ENCODE data around the gene EYS. TPM values are rescaled to one million over a fixed set of nuclear protein-coding genes. Genes with fewer than 3 reads are reported as not detected.
"Not testable (repeated sequence)": the region's sequence is repeated elsewhere in the genome, so short reads cannot be mapped to it uniquely, and the experiment has no call there.

EYS gene
- total RNA-seq, 1 donor from 2014 or later = not detected

DNA sequence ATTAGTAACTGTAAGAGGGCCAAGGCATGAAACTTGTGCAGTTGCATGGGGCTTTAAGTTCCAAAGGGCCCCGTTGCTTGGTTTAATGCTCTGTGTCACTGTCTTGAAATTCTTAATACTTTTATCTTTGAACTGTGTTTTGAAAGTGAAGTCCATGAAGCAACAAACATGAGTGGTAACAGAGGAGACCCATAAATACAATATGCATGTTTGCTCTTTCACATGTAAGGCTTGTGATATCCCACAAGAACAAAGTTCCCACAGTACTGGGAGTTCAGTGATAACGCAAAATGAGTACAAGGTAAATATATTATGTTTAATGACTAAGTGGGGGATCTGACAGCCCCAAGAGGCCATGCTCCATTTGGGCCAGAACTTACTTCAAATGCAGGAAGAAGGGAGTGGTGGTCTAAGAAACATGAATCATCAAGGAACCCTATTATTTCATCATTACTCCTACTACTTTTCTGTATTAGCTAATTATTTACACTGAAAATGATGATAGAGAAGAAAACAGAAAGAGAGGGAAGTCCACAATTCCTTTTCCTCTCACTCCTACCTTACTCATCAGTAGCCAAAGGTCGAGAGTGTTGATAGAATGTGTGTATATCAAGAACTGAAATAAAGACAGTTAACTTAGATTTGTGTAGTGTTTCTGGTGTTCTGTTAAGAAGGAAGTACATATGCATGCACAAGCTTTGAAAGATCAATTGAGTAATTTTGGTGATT lies 1914.1 kb downstream of the EYS start:
- intact Hi-C loops (cut with micrococcal nuclease) = no loop called here
- ATAC-seq = no peak
- DNase-seq = no peak

DNA sequence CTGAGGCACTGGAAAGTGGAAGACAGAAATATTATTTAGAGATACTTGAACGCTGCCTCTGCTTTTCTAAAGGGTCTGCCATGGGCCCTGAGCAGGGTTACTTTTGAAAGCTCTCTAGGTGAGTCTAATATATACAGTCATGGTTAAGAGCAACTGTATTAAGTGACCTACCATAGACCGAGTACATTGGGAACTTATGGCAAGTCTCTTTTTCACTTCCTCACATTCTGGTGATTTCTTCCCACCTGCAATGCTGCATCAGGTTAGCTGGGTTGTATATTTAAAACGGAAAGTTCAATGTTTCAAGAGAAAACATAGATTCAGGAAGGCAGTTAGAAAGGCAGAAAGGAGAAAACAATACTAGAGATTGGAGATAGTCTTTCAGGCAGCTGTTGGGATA lies 1916.7 kb downstream of the EYS start:
- intact Hi-C loops (cut with micrococcal nuclease) = no loop called here
- DNase-seq (no peak), ATAC-seq (no peak)

DNA sequence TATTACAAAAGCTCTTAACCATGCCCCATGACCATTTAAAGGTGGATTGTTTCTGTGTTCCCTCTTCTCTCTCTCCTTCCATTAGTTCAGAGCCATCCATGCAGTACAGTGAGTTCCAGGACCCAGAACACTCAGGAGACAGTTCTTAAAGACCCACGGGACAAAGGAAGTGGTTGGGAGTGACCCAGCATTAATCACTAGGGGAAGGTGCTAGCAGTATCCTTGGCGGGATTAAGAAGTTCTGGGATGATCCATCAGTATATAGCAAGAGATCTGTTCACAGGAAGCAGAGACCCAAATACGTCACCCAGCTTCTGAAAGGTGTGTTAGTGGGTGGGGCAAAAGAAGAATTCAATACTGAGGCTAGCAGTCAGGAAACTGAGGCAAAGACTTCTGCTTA lies 1917.3 kb downstream of the EYS start:
- intact Hi-C loops (cut with micrococcal nuclease) = no loop called here
- no peak for ATAC-seq

DNA sequence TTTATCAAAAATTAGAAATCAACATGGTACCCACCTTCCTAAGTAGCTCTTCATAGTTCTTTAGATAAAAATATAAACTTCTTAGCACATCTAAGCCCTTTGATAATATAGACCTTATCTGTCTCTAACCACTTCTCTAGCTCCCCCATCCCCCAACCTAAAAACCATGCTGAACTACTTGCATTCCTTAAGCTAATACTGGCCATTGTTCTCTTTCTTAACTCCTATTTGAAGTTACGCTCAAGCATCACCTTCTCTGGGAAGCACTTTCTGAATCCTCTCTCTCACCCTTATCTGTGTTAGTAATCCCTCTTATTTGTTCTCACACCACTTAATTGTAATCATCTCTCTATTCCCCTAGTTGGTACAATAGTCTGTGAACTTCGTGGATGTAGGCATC lies 1918.5 kb downstream of the EYS start:
- intact Hi-C loops (cut with micrococcal nuclease) = no loop called here
- ATAC-seq (no peak), DNase-seq (no peak)

More for the DNA sequence above, 1917.3 kb downstream of the EYS start:
- DNase-seq = no peak

DNA sequence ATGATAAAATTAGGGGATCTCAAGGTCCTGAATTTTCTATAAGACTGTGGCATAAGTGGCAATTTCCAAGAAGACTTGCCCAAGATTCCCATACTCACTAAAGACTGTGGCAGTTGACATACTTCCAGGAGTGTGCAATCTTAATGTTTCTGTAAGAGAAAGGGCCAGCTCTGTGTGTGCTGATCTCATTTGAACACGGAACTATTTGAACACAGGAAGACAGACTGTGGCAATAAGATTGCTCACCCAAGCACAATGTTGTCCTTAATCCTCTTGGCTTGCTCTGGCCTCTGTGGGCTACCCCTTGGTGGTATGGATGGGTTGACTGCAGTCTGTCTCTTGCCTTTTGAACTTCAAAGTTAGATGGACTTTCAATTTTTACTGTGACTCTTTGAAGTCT lies 1920.0 kb downstream of the EYS start:
- intact Hi-C loops (cut with micrococcal nuclease) = no loop called here
- DNase-seq = no peak
- no peak for ATAC-seq

DNA sequence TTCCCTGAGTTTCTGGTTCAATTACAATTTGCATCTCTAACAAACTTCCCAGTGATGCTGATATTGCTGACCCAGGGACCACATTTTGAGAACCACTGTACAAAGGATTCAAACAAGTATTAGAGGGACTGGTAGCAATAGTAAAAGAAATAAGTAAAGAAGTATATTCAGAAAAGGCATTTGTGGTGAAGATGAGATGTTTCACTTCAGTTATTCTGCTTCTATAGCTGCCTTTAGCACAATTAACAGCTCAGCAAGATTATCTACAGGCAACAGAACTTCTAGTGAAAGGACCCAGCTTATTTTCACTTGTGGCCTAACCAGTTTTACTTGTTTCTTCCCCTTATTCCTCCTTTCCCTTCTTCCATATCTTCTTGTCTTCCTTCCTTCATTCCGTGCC lies 1922.0 kb downstream of the EYS start:
- no peak for ATAC-seq
- intact Hi-C loops (cut with micrococcal nuclease) = no loop called here
- DNase-seq = no peak

DNA sequence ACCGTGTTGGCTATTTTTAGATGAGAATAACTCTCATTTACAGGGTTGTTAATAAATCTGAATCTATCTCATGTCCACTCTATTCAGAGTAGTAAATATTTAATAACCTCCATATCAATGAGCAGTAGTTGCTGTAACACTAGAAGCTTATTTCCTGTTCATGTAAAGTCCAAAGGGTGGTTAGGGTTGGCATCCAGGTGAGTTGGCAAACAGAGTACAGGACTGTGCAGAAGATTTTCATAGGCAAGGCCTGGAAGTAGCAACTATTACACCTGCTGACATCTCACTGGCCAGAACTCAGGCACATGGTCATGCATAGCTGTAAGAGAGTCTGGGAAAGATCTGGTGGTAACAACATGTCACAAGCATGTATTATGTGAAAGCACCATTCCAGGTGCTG lies 1923.9 kb downstream of the EYS start:
- intact Hi-C loops (cut with micrococcal nuclease) = no loop called here
- ATAC-seq = no peak

DNA sequence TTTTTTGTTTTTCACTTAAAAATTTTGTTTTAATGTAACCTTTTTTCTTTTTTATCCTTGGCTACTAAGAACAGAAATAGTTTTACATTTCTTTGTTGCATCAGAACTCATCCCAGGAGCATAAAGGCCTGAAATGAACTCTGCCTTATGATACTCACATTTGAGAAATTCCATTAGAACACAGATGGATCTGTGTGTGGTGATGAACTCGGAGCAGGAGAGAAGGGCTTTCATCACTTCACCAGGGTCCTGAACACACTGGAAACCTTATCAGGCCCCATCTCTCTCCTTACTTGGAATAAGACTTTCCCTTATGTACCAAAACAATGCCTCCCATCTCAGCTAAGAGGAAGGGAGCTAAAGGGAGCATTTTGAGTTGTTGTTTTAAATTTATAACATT lies 1932.1 kb downstream of the EYS start:
- intact Hi-C loops (cut with micrococcal nuclease) = no loop called here
- no peak for ATAC-seq
- no peak for DNase-seq

More for the DNA sequence above, 1923.9 kb downstream of the EYS start:
- DNase-seq = no peak

DNA sequence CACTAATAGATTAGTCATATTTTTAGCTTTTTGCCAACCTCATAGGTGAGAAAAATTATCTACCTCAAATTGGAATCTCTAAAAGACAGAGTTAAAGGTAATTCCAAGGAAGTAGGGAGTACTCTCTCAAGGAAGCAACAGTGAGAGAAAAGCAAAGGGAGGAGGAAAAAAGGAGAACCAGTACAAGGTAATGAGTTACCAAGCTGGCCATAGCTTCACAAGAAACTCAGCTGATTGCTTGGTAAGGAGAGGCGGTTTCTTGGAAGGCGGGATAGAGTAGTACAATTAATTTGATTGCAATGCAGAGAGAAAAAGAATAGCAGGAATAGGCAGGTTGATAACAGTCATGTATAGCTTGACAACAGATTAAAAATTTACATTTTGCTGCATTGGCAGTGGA lies 1933.8 kb downstream of the EYS start:
- DNase-seq (no peak), ATAC-seq (no peak)
- intact Hi-C loops (cut with micrococcal nuclease) = no loop called here

DNA sequence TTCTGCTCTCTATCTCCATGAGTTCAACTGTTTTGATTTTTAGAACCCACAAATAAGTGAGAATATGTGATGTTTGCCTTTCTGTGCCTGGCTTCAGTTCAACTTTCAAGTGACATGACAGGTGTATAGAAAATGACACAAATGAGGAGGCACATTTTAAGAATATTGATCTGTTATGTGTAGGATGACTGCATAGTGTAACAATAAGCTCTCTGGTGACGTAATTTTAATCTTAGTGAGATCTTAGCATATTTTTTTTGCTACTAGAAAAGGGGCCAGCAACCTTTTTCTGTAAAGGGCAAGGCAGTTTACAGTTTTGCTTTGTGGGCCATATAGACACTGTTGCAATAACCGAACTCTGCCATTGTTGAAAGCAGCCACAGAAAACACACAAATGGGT lies 1941.2 kb downstream of the EYS start:
- ATAC-seq (no peak), DNase-seq (no peak)
- intact Hi-C loops (cut with micrococcal nuclease) = loop anchor here (2.0 to 10.0 kb wide), 2 partner anchors 167 to 411 kb away; no protein-coding TSS in a partner anchor

DNA sequence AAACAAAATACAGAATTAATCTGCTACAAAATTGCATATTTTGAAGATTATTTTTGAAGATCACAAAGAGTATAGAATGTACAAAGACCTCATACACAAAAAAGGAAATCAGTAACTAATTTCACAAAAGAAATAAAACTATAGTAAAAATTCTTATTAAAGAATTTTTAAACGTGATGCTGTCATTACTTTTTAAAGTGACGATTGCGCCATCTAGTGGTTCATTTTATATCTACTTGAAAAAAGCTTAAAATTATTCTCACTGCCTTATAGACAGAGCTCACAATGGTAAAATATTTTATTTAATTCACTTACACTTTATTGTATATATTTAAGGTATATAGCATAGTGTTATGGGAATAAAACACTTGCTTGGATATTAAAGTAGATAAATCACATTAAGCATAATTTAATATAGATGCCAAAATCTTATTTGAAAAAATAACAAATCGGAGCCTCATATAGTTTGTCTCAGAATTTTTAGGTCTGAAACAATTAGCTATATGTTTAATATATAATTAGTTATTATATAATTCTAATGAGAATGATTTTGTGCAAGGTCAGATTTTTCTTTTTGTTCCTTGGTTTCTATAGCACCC lies 1942.6 kb downstream of the EYS start:
- DNase-seq = no peak
- intact Hi-C loops (cut with micrococcal nuclease) = loop anchor here (2.0 to 10.0 kb wide), 2 partner anchors 166 to 410 kb away; no protein-coding TSS in a partner anchor
- ATAC-seq = no peak

DNA sequence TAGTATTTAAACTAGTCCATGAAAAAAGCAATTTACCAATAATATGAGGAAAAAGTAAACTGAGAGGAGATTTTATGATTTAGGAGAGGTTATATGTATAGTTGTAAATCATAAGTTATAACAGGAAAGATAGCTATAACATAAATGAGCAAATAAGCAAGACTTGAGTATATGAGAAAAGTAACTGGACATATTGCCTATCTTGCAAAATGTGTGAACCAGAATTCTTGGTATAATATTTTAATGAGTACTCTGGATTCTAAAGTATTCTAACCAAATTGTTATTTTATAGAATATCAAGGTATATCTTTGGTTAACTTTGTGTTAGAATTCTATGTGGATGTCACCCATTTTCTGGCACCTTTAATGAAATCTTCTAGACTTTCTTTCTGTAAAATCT lies 1946.8 kb downstream of the EYS start:
- DNase-seq (no peak), ATAC-seq (no peak)
- intact Hi-C loops (cut with micrococcal nuclease) = loop anchor here (10.0 kb wide), 1 partner anchor 405 kb away; no protein-coding TSS in a partner anchor

DNA sequence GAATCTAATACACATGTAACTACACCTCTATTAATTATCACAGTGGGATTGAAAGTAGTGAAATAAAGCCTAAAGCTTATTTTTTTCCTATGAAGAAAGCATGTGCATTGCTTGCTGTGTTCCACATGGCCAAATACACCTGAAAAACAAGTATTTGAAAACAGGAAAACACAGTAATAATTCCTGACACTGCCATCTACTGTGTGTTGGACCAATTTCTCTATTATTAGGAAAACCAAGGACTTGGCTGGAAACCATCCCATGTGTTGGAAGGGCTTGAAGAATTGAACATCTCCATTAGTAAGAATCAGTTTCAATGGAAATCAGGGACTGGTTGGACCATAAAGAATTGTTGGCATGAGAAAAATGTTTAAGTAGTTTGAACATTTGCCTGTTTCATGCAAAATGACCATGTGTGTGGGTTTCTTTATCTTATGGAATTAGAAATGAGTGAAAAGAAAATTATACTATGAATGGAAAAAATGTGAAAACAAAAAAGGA lies 1947.4 kb downstream of the EYS start:
- no peak for ATAC-seq
- no peak for DNase-seq
- intact Hi-C loops (cut with micrococcal nuclease) = loop anchor here (10.0 kb wide), 1 partner anchor 405 kb away; no protein-coding TSS in a partner anchor

DNA sequence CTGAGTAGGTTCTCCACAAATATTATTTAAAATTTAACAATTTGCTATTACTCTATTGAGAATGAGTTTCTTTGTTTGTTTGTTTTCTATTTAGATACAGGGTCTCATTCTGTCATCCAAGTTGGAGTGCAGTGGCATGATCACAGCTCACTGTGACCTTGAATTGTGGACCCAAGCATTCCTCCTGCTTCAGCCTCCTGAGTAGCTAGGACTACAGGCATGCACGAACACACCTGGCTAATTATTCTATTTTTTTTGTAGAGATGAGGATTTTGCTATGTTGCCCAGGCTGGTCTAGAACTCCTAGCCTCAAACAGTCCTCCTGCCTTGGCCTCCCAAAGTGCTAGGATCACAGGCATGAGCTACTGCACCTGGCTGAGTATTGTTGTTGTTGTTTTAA lies 1949.2 kb downstream of the EYS start:
- intact Hi-C loops (cut with micrococcal nuclease) = no loop called here
- ATAC-seq (no peak), DNase-seq (no peak)

DNA sequence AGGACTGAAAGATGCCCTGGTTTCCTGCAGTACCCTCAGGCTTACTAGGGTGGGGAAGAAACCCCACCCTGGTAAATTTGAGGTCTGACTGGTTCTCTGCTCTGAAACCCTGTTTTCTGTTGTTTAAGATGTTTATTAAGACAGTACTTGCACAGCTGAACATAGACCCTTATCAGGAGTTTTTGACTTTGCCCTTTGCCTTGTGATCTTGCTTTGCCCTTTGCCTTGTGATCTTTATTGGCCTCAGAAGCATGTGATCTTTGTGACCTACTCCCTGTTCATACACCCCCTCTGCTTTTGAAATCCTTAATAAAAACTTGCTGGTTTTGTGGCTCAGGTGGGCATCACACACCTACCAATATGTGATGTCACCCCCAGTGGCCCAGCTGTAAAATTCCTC lies 1949.8 kb downstream of the EYS start:
- intact Hi-C loops (cut with micrococcal nuclease); ATAC-seq; DNase-seq: not testable (repeated sequence)

DNA sequence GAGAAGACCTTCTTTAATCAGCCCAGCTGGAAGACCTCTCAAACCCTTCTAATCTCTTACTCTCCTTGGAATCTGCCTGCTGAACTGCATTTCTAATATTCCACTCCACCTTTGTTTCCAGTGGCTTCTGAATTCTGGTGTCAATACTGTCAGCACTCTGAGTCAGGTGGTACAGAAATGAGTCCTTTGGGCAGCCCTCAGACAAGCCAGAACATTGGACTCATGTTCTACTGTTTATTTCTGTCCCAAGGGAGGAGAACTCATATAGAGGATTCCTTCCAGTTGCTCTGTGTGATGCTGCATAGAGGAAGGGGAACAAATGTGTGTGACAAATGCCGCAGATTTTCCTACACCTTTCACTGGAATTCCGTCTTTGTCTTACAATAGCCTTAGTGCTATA lies 1956.6 kb downstream of the EYS start:
- intact Hi-C loops (cut with micrococcal nuclease) = no loop called here
- no peak for ATAC-seq
- no peak for DNase-seq

DNA sequence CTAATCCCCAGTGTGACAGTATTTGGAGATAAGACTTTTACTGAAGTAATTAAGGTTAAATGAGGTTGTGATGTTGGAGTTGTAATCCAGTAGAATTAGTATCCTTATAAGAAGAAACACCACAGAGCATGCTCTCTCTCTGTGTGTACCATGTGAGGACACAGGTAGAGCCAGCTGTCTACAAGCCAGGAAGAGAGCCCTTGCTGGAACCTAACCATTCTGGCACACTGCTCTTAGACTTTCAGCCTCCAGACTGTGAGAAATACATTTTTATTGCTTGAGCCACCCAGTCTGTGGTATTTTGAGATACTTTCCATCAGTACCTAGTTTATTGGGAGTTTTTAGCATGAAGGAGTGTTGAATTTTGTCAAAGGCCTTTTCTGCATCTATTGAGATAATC lies 1961.2 kb downstream of the EYS start:
- intact Hi-C loops (cut with micrococcal nuclease) = no loop called here
- DNase-seq (no peak), ATAC-seq (no peak)

DNA sequence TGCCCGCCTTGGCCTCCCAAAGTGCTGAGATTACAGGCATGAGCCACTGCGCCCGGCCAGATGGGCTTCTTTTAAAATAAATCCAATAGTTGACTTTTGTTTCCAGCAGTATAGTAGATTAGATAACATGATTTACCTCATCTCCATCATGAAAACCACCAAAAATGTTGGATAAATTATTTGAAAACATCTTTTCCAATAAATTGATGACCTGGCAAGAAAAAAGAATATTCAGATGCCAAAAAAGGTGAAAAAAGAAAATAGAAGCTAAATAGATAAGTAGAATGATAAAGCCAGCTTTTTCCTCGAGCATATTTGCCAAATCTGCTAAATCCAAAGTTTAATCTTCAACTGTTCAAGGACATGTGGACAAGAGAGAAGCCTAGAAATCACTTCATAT lies 1962.2 kb downstream of the EYS start:
- intact Hi-C loops (cut with micrococcal nuclease) = no loop called here
- no peak for ATAC-seq
- no peak for DNase-seq

DNA sequence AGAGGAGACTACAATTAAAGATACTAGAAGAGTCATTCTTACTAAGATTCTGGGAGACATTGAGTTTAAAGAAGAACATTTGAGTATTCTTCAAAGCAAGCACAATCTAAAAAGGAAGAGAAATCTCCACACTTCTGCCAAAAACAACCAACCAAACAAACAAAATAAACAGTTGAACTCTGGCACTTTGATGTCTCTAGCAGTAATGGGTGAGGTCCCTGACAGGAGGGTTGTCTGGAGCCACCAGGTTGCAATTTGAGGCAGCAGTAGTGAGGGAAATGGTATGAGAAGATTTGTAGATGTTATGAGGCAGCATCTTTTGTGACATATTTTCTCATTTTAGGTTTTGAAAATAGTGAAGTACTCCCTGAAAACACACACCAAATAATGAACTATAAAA lies 1963.3 kb downstream of the EYS start:
- no peak for ATAC-seq
- intact Hi-C loops (cut with micrococcal nuclease) = no loop called here

DNA sequence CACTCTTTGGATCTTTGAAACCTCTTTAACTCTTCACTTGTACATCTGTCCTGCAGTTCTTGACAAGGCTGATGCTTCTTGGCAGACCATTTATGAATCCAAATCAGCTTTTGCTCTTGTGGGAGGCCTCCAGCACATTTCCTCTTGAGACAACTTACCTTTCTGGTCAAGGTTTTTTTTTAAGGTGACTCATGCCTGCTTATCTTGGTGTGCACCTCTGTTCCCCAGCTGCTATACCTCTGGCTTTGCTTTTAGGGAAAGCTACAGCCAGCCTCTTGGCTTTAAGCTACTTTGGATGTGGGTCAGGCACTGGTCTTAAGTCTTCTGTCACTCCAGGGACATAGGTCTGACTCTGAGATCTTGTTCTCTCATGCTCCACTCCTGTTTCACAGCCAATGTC lies 1965.0 kb downstream of the EYS start:
- ATAC-seq (no peak), DNase-seq (no peak)
- intact Hi-C loops (cut with micrococcal nuclease) = no loop called here

More for the DNA sequence above, 1963.3 kb downstream of the EYS start:
- no peak for DNase-seq

DNA sequence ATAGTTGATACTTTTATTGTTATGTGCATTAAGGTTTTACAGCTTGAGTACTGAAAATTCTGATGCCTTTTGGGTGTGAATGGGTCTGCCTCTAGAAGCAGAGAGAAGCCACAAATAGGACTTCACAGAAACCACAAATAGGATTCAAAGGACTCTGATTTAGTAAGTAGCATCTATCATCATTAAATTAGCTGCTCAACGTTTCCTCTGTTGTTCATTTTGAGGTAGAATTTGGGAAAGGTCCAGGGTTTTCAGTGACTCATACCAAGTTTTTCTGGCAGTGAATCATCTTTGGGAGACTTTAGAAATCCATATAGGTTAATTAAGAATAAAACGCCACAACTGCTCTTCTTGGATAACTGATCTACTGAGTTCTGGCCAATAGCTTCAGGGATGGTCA lies 1966.3 kb downstream of the EYS start:
- ATAC-seq (no peak), DNase-seq (no peak)
- intact Hi-C loops (cut with micrococcal nuclease) = no loop called here
